Activated CD4-positive, alpha-beta T cell treated with anti-CD3 and anti-CD28 coated beads for 36 hours (primary cell): ENCODE data around the gene IL18BP. TPM values are rescaled to one million over a fixed set of nuclear protein-coding genes. Genes with fewer than 3 reads are reported as not detected.

Experiments
- ATAC-seq: fragments of 200-7000 bp; cut with Tn5 transposase; one replicate; pipeline ENCODE4 v1.10.0; 2021; ENCODE audit warnings: mild to moderate bottlenecking, moderate library complexity
- CTCF ChIA-PET: fragments of 350-600 bp; sonication (Branson Sonifier 250); formaldehyde crosslinking; loops from one replicate; lab custom pipeline; 2021; ENCODE audit warnings: antibody characterized with exemption; lab: Charles Lee
- POLR2A ChIA-PET: fragments of 350-600 bp; sonication (Branson Sonifier 250); formaldehyde crosslinking; loops from one replicate; lab custom pipeline; 2021; ENCODE audit warnings: antibody characterized with exemption, inconsistent platforms; lab: Charles Lee
- DNase-seq: peaks from one replicate; pipeline ENCODE4 v3.0.0-alpha.2; 2020
- H3K27ac Mint-ChIP-seq: one replicate; pipeline ENCODE4 v1.8.0; 2021; ENCODE audit warnings: mixed read lengths
- H3K27me3 Mint-ChIP-seq: one replicate; pipeline ENCODE4 v1.8.0; 2021; ENCODE audit warnings: mixed read lengths
- H3K36me3 Mint-ChIP-seq: one replicate; pipeline ENCODE4 v1.8.0; 2021; ENCODE audit warnings: low read depth, mixed read lengths
- H3K4me1 Mint-ChIP-seq: one replicate; pipeline ENCODE4 v1.8.0; 2021; ENCODE audit warnings: mixed read lengths
- H3K4me3 Mint-ChIP-seq: one replicate; pipeline ENCODE4 v1.8.0; 2021; ENCODE audit warnings: mild to moderate bottlenecking, moderate library complexity, mixed read lengths
- H3K9me3 Mint-ChIP-seq: one replicate; pipeline ENCODE4 v1.8.0; 2021; ENCODE audit warnings: low read depth, mixed read lengths
- intact Hi-C, 2 experiments: fragments of 100-400 bp; cut with DNase I in 1 of 2; cut with micrococcal nuclease in 1 of 2; formaldehyde crosslinking; loops; one replicate each; pipeline versions ENCODE4 v1.14.2 to v1.15.1; 2022 to 2024; cut with DNase I, micrococcal nuclease
- total RNA-seq, 2 experiments: library from RNA; stranded (reverse); gene quantifications; one replicate each; pipeline ENCODE4 v1.2.3, GENCODE V29; 2021

Gene IL18BP
- 10 to 100 TPM in 1 of 2 experiments, 1 to 10 TPM in 1; 8.4 to 10.2 TPM for total RNA-seq

DNA sequence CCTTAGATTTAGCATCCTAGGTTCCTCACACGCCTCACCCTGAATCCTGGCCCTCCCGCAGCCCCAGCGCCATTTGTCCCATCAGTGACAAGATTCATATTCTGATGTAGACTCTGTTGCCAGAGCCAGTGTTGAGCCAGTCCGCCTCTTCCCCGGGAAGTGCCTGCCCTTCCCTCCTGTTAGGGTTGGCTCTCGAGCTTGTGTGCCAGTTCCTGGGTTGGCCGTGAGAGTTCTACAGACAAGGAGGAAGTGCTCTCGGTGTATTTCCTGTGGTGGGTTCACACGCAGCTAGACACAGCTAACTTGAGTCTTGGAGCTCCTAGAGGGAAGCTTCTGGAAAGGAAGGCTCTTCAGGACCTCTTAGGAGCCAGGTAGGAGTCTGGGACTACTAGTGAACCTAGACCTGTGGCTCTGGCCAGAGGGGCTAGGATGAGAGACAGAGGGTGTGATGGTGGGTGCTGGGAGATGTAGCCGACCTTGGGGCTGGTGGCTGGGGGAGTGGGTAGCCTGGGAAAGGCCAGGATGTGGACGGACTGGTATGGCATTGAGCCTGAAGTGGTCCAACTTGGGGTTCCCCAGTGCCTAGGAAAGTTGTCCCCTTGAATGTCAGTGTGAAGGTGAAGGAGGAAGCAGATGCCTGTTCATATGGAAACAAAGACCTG is at the start of gene IL18BP:
IL18BP (plus strand) TSS at position 261 of the 662 bp plus-strand sequence. CDS start 1,076 bp downstream, outside the sequence.
- intact Hi-C loops = no loop called here
- peak; percentile 32 for DNase-seq
- H3K9me3 Mint-ChIP-seq = no peaks in the 10 kb centered on the region
- peak within 1 kb of the TSS; percentile 90 for H3K27ac Mint-ChIP-seq
- POLR2A ChIA-PET = no interaction called here
- ATAC-seq = peak; percentile 57
- CTCF ChIA-PET = interaction anchor here (0.9 to 2.0 kb wide), 5 partner anchors 9 to 26 kb away, joined by 3 to 7 read pairs (median 4); no protein-coding TSS in a partner anchor
- H3K27me3 Mint-ChIP-seq = no peaks in the 10 kb centered on the region
- H3K4me1 Mint-ChIP-seq = peaks cover 20% of the 10 kb centered on the region
- H3K4me3 Mint-ChIP-seq = peak within 1 kb of the TSS; percentile 43
- H3K36me3 Mint-ChIP-seq = peaks cover 19% of the 10 kb centered on the region

DNA sequence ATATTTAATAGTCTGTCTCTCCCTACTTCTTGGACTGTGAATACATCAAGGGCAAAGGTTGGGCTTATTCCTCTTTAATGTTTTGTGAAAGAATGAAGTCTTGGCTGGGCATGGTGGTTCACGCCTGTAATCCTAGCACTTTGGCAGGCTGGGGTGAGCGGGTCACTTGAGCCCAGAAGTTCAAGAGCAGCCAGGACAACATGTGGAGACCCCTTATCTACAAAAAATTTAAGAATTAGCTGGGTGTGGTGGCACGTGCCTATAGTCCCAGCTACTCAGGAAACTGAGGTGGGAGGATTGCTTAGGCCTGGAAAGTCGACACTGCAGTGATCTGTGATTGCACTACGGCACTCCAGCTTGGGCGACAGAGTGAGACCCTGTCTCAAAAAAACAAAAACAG is 49.7 kb upstream of the IL18BP start:
- intact Hi-C loops = no loop called here
- Mint-ChIP-seq H3K4me3 (no peak overlapping the region), H3K36me3 (peaks cover 4% of the 10 kb centered on the region), H3K27ac (no peak overlapping the region), H3K27me3 (no peaks in the 10 kb centered on the region), H3K9me3 (no peaks in the 10 kb centered on the region), H3K4me1 (peaks cover 18% of the 10 kb centered on the region)
- CTCF ChIA-PET = interaction anchor here (0.6 to 1.0 kb wide), 2 partner anchors 205 to 482 kb away, joined by 3 read pairs; no protein-coding TSS in a partner anchor
- DNase-seq (no peak), ATAC-seq (no peak)
- POLR2A ChIA-PET = no interaction called here

DNA sequence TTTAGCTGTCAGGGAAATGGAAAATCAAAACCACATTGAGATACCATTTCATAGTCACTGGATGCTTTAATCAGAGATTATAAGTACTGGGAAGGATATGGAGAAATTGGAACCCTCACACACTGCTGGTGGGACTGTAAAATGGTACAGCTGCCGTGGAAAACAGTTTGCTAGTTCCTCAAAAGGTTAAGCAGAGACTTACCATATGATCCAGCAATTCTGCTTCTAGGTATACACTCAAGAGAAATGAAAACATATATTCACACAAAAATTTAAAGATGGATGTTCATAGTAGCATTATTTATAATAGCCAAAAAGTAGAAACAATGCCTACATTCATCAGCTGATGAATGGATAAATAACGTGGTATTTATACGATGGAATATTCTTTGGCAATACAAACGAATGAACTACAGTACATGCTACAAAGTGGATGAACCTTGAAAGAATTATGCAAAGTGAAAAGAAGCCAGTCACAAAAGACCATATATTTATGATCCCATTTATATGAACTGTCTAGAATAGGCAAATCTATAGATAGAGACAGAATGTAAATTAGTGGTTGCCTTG is 46.9 kb upstream of the IL18BP start:
- peaks cover 2% of the 10 kb centered on the region for H3K36me3 Mint-ChIP-seq
- H3K4me3 Mint-ChIP-seq = no peak overlapping the region
- H3K9me3 Mint-ChIP-seq = no peaks in the 10 kb centered on the region
- H3K27ac Mint-ChIP-seq = no peak overlapping the region
- DNase-seq (no peak), ATAC-seq (no peak)
- CTCF ChIA-PET = no interaction called here
- intact Hi-C loops = no loop called here
- no peaks in the 10 kb centered on the region for H3K27me3 Mint-ChIP-seq
- POLR2A ChIA-PET = interaction anchor here (0.6 kb wide), 1 partner anchor 22 kb away, joined by 3 read pairs; no protein-coding TSS in a partner anchor
- H3K4me1 Mint-ChIP-seq = peaks cover 28% of the 10 kb centered on the region

DNA sequence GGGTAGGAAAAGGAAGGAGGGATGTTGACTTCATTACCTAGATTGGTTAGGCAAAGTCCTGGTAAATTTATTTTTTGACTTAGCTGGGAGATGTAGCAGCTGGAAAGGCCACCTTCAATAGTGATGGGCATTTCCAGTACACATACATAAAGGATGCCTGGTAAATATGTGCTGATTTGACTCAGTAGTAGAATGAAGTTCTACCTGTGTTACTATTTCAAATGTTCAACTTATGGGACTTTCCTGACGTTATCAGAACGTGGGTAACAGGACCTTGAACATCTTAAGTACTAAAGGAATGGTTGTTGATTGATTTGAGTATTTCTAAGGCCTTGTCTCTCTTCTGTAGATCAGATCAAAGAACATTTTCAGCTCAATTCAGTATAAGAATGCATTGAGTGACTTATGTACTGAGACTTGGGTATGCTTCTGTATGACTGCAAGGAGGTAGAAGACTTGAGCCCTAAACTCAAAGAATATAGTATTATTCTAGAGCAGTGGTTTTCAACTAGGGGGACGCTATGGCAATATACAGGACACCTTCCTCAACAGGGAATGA is 42.7 kb upstream of the IL18BP start:
- ATAC-seq (peak; percentile 49), DNase-seq (no peak)
- ChIA-PET CTCF (interaction anchor here (0.7 to 2.0 kb wide), 3 partner anchors 12 to 366 kb away, joined by 3 to 7 read pairs (median 3); no protein-coding TSS in a partner anchor), POLR2A (no interaction called here)
- H3K27me3 Mint-ChIP-seq = no peaks in the 10 kb centered on the region
- intact Hi-C loops = no loop called here
- H3K4me1 Mint-ChIP-seq = peaks cover 26% of the 10 kb centered on the region
- no peak overlapping the region for H3K4me3 Mint-ChIP-seq
- peaks cover 1% of the 10 kb centered on the region for H3K9me3 Mint-ChIP-seq
- peaks cover 11% of the 10 kb centered on the region for H3K36me3 Mint-ChIP-seq
- H3K27ac Mint-ChIP-seq = peak overlapping the region; percentile 35

DNA sequence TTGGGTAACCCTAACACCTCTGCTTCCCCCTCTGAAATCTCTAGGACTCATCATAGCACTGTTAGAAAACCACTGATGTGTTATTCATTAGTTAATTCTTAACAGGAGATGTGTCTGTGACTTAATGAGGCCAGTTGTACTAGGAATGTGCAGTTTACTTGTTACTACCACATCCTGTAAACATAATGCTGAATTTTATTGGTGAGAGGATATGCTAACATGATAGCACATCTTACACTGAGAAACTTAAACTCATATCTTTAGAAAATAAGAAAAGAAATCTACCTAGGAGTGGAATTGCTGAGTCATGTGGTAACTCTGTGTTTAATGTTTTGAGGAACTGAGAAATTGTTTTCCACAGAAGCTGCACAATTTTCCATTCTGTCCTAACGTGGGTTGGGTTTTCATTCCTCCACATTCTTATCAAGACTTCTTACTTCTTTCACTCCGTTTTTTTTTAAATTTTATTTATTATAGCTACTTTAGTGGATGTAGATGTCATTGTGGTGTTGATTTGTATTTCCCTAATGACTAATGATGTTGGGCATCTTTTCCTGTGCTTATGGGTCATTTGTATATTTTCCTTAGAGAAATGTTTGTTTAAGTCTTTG is 36.2 kb upstream of the IL18BP start:
- DNase-seq = no peak
- H3K36me3 Mint-ChIP-seq = peaks cover 28% of the 10 kb centered on the region
- POLR2A ChIA-PET = no interaction called here
- peaks cover 25% of the 10 kb centered on the region for H3K4me1 Mint-ChIP-seq
- intact Hi-C loops = loop anchor here in 1 of 2 experiments (2.0 kb wide), 1 partner anchor 34 kb away; the partner anchor contains the start of genes RNF121 and XNDC1N
- H3K4me3 Mint-ChIP-seq = no peak overlapping the region
- peak; percentile 92 for ATAC-seq
- H3K27ac Mint-ChIP-seq = peak overlapping the region; percentile 60
- no peaks in the 10 kb centered on the region for H3K27me3 Mint-ChIP-seq
- peaks cover 2% of the 10 kb centered on the region for H3K9me3 Mint-ChIP-seq
- CTCF ChIA-PET = interaction anchor here (0.9 kb wide), 1 partner anchor 181 kb away, joined by 3 read pairs; no protein-coding TSS in a partner anchor

DNA sequence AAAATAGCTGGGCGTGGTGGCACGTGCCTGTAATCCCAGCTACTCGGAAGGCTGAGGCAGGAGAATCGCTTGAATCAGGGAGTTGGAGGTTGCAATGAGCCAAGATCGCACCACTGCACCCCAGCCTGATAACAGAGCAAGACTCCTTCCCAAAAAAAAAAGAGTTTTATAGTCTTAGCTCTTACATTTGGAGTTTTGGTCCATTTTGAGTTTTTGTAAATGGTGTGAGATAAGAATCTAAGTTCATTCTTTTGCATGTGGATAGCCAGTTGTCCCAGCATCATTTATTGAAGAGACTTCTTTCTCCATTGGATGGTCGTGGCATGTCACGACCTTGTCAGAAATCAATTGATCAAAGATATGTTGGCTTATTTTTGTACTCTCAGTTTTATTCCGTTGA is 35.2 kb upstream of the IL18BP start:
- ChIA-PET CTCF (no interaction called here), POLR2A (no interaction called here)
- DNase-seq (no peak), ATAC-seq (no peak)
- Mint-ChIP-seq H3K36me3 (peaks cover 32% of the 10 kb centered on the region), H3K27ac (no peak overlapping the region), H3K9me3 (peaks cover 2% of the 10 kb centered on the region), H3K4me1 (peaks cover 25% of the 10 kb centered on the region), H3K27me3 (no peaks in the 10 kb centered on the region), H3K4me3 (no peak overlapping the region)
- intact Hi-C loops = loop anchor here in 1 of 2 experiments (2.0 kb wide), 1 partner anchor 35 kb away; the partner anchor contains the start of genes RNF121 and XNDC1N

DNA sequence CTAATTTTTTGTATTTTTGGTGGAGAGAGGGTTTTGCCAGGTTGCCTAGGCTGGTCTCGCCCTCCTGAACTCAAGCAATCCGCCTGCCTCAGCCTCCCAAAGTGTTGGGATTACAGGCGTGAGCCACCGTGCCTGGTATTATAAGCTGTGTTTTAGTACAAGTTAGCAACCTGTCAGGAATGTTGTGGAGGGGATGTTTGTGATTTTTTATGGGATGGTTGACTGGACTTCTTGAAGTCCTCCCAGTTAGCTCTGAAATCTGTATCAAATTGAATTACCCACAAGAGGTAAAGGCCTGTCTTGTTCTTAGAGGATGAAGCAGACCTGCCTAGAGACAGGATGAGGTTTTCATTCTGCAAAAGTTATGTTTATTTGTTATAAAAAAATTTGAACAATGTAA is 34.1 kb upstream of the IL18BP start:
- Mint-ChIP-seq H3K27me3 (no peaks in the 10 kb centered on the region), H3K4me3 (no peak overlapping the region), H3K9me3 (peaks cover 2% of the 10 kb centered on the region), H3K36me3 (peaks cover 33% of the 10 kb centered on the region), H3K4me1 (peaks cover 25% of the 10 kb centered on the region), H3K27ac (no peak overlapping the region)
- ChIA-PET POLR2A (no interaction called here), CTCF (interaction anchor here (0.8 to 3.4 kb wide), 2 partner anchors 13 to 15 kb away, joined by 4 to 20 read pairs; no protein-coding TSS in a partner anchor)
- DNase-seq (no peak), ATAC-seq (no peak)
- intact Hi-C loops = no loop called here

DNA sequence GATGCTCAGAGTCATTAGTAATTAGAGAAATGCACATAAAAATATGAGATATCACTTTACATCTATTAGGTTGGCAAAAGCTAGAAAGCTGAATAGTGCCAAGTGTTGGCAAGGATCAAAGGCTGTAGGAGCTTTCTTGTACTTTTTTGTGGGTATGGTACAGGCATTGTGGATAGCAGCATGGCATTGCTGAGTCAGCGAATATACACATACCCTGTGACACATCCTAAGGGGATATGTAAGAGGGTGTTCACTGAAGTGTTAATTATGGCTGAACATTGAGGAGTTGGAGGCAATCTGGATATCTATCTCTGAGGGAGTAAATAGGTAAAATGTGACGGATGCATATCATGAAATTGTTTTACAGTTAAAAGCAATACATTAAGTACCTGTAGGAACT is 27.0 kb upstream of the IL18BP start:
- peak overlapping the region; percentile 11 for H3K27ac Mint-ChIP-seq
- H3K27me3 Mint-ChIP-seq = no peaks in the 10 kb centered on the region
- peaks cover 17% of the 10 kb centered on the region for H3K36me3 Mint-ChIP-seq
- ChIA-PET CTCF (no interaction called here), POLR2A (no interaction called here)
- intact Hi-C loops = loop anchor here in 1 of 2 experiments (5.0 kb wide), 1 partner anchor 46 kb away; no protein-coding TSS in a partner anchor
- DNase-seq (no peak), ATAC-seq (no peak)
- H3K4me1 Mint-ChIP-seq = peaks cover 2% of the 10 kb centered on the region
- no peak overlapping the region for H3K4me3 Mint-ChIP-seq
- H3K9me3 Mint-ChIP-seq = no peaks in the 10 kb centered on the region

DNA sequence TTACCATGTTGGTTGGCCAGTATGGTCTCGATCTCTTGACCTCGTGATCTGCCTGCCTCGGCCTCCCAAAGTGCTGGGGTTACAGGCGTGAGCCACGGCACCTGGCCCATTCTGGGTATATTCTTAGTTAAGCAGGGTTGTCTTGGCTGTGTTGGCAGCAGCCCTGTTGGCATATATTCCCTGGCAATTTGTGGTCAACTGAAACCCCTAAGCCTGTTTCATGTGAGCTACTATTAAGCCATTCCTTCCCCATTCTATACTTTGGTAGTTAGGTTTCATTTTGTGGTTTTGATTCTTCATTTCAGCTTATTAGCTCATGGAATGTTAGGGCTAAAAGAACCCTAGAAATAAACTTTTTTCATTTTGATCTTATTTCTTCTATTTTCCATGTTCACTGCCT is 22.2 kb upstream of the IL18BP start:
- H3K4me1 Mint-ChIP-seq = peaks cover 2% of the 10 kb centered on the region
- DNase-seq (no peak), ATAC-seq (no peak)
- intact Hi-C loops = loop anchor here (2.0 to 5.0 kb wide), 5 partner anchors 116 to 456 kb away; partner anchors contain the start of gene CLPB (in 1 of the 2)
- H3K4me3 Mint-ChIP-seq = no peak overlapping the region
- ChIA-PET POLR2A (no interaction called here), CTCF (interaction anchor here (0.6 to 3.1 kb wide), 15 partner anchors 9 to 471 kb away, joined by 3 to 31 read pairs (median 4); partner anchors contain the start of genes IL18BP, RNF121 and XNDC1N)
- H3K27me3 Mint-ChIP-seq = no peaks in the 10 kb centered on the region
- peaks cover 13% of the 10 kb centered on the region for H3K36me3 Mint-ChIP-seq
- no peak overlapping the region for H3K27ac Mint-ChIP-seq
- H3K9me3 Mint-ChIP-seq = no peaks in the 10 kb centered on the region

DNA sequence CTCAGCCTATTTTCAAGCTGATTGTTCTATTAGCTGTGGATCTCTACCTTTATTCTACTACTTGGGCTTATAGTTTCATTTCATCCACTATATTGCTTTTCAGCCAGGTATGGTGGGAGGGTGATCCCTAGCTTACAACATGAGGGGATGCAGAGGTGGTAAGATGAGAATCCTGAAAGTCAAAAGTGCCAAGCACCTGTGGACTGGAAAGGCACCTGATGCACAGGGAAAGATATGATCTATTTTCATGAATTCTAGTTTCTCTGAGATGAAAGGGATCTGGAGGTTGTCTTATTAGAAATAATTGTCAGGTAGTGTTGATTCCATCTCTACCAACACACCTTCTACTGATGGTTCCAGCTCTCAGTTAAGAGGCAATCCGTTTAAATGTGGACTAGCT is 21.6 kb upstream of the IL18BP start:
- CTCF ChIA-PET = interaction anchor here (0.7 to 3.1 kb wide), 25 partner anchors 8 to 494 kb away, joined by 3 to 31 read pairs (median 4); partner anchors contain the start of genes IL18BP, RNF121 and XNDC1N
- Mint-ChIP-seq H3K9me3 (no peaks in the 10 kb centered on the region), H3K4me1 (peaks cover 2% of the 10 kb centered on the region), H3K27ac (no peak overlapping the region), H3K27me3 (no peaks in the 10 kb centered on the region), H3K4me3 (no peak overlapping the region), H3K36me3 (peaks cover 8% of the 10 kb centered on the region)
- DNase-seq (no peak), ATAC-seq (no peak)
- POLR2A ChIA-PET = no interaction called here
- intact Hi-C loops = loop anchor here (1.0 to 5.0 kb wide), 6 partner anchors 114 to 455 kb away; partner anchors contain the start of gene CLPB (in 1 of the 2)
